MG63 (cell line): ENCODE data around the gene CLDN18. TPM values are rescaled to one million over a fixed set of nuclear protein-coding genes. Genes with fewer than 3 reads are reported as not detected.

Experiments
- DNase-seq: peaks from one replicate; pipeline ENCODE4 v3.0.0-alpha.2; 2020
- H3K27me3 ChIP-seq: fragments of 250-450 bp; sonication (Bioruptor Pico); 2 replicates; pipeline ENCODE4 v1.5.1; 2020; ENCODE audit warnings: mild to moderate bottlenecking, moderate library complexity
- H3K36me3 ChIP-seq: fragments of 250-450 bp; sonication (Bioruptor Pico); 2 replicates; pipeline ENCODE4 v1.5.1; 2020; ENCODE audit warnings: mild to moderate bottlenecking, moderate library complexity
- H3K4me3 ChIP-seq: fragments of 250-450 bp; sonication (Bioruptor Pico); 2 replicates; pipeline ENCODE4 v1.5.1; 2020; ENCODE audit warnings: mild to moderate bottlenecking, moderate library complexity
- H3K9me3 ChIP-seq: fragments of 250-450 bp; sonication (Bioruptor Pico); 2 replicates; pipeline ENCODE4 v1.5.1; 2020; ENCODE audit warnings: mild to moderate bottlenecking, moderate library complexity
- total RNA-seq: library from RNA; depleted of rRNA; stranded (reverse); fragments of >200 nt; shearing (Covaris generic); gene quantifications from 2 replicates; pipeline ENCODE4 v1.2.3, GENCODE V29; 2014; ENCODE audit warnings: low replicate concordance

The CLDN18 gene
- total RNA-seq, 1 experiment from 2014 or later, result not detected

DNA sequence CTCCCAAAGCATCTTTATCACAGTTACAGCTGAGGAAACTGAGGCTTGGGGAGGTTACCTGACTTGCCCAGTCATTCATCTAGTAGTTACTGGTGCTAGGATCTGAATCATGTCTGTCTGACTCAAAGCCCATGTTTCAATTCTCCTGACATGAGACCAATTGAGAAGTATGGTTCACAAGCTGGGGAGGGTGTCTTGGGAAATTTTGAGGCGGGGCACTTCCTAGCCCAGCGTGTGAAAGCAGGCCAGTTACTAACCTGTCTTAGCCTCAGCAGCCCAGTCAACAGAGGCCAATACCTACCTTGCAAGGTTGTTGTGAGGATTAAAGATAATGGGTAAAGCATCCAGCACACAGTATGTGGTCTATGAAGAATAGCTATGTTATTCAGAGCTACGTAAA, 37.0 kb downstream of the CLDN18 start:
- Histone ChIP-seq H3K4me3 (no peak overlapping the region), H3K36me3 (peaks cover 12% of the 10 kb centered on the region), H3K9me3 (no peaks in the 10 kb centered on the region; the same call in 1 of the 2 replicates), H3K27me3 (no peaks in the 10 kb centered on the region)
- no peak for DNase-seq

DNA sequence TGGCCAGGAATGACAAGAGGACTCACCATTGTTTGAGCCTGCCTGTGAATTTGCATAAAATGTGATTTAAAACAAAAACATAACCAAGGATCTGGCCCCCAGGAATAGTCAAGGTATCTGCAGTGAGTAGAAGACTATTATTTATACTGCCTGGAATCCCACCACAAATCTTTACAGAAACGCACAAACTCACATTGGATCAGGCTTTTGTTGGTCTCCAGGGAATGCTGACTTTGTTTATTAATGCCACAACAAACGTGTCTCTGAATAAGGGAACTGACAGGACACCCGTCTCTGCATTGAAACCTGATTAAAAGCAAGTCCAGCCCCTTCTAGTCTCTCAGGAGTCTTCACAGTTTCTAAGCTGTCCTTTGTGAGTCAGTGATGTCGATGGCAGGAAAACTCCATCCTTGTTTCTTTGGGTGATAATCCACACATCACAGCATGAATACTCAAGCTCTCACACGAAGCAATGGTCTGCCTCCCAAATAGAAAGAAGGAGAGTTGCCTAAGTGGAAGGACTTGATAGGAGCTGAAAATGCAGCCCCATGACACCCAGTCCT, 37.7 kb downstream of the CLDN18 start:
- Histone ChIP-seq H3K27me3 (no peaks in the 10 kb centered on the region), H3K4me3 (no peak overlapping the region), H3K36me3 (peaks cover 13% of the 10 kb centered on the region), H3K9me3 (no peaks in the 10 kb centered on the region; the same call in 1 of the 2 replicates)
- DNase-seq, result no peak

DNA sequence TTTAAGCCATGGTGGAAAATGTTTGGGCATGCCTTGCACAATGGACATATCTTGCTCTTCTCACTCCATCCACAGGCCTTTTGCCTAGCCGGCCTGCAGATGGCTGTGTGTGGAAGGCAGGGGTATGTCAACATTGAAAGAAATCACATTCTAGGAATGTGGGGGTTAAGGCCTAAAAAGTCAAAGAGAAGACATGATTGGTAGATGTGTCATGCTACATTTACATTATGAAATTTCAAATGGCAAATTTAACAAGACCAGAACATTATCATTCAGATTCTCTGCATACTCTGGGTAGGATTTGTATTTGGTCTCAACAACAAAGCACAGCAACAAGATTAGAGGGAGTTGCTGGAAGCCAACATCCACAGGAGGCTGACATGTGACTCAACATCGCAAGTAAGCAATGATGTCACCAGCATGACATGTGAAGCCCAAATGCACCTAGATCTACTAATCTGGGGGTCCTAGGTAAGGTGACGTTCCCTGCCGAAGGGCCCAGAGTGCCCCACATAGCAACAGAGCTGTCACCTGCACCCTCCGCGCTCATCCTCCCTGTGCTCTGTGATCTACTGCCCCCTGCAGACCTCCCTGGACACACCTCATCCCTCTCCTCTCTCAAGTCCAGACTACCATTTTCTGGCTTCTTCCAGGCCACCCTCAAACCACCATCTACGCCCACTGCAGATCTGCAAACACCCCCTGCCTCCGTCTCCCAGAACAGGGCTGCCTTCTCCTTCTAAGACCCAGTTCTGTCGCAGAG, 39.4 kb downstream of the CLDN18 start:
- H3K27me3 ChIP-seq, result no peaks in the 10 kb centered on the region
- H3K9me3 ChIP-seq, result no peaks in the 10 kb centered on the region; the same call in 1 of the 2 replicates
- peaks cover 13% of the 10 kb centered on the region for H3K36me3 ChIP-seq
- H3K4me3 ChIP-seq, result no peak overlapping the region
- peak; percentile 39 for DNase-seq

DNA sequence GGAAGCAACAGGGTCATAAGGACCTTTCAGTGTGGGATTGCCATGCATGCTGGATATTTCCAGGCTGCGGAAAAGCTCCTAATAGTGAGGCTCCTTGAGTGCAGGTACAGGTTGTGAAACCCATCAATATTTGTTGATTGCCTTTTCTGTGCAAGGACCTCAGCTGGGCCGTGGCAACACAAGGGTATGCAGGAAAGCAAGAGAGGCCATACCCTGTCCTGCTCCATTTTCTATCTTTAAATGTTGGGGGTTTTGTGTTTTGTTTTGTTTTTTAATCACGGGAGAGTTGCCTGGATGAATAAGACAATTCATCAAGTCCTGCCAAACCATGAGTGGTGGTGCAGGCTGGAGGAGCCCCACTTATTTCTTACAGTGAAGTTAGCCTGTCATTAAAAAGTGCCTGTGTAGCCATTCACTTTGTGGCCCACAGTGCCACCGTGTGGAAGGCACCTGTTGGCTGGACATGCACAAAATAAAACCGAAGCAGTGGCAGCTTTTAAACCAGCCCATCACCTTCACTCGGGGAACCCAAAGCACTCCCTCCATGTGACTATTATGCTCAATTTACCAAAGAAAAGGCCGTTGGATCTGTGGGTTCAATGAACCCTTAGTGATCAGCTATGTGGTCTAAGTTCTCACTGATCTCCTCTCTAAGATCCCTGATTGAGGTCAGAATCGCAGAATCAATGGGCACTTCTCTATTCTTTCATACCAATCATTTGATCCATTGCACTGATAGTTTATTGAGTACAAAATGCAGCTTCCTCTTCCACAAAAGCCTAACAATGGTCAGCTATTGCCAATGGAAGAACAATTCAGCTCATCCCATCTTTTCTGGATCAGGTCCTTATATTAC, 42.2 kb downstream of the CLDN18 start:
- Histone ChIP-seq H3K9me3 (no peaks in the 10 kb centered on the region), H3K4me3 (no peak overlapping the region), H3K36me3 (peaks cover 19% of the 10 kb centered on the region), H3K27me3 (no peaks in the 10 kb centered on the region)
- peak; percentile 45 for DNase-seq

DNA sequence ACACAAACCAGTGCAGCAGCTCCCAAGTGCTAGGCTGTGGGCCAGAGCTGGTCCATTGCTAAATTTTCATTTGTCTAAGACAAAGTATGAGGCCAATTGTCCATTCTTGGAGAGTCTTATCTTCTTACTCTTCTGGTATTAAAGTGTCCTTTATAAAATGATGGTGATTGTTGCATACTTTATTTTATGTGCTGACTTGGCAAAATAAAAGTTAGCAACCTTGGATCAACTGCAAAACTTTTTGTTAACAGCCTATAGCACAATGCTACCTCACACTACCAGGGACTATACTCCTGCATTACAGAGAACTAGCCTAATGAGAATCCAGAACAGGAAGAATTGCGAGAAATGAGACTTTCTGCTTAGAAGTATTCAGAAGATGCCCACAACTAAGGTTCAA, 44.1 kb downstream of the CLDN18 start:
- no peak for DNase-seq
- no peaks in the 10 kb centered on the region for H3K27me3 ChIP-seq

DNA sequence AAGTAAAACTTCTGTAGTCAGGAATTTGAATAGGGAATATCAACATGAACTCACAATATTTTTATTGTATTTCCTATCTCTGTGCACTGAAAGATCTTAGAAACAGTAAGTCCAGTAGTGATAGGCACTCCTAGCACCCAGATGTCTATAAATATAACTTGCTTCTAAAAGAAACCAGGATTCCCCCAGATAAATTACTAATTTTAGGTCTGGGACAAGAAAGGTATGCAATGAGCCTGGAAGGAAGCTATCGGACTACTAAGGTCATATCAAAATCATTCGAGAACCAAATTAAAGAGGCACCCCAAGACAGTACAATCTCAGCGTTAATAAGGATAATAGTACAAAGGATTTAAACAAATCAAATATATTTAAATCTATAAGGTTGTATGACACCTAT, 47.4 kb downstream of the CLDN18 start:
- peaks cover 30% of the 10 kb centered on the region for H3K36me3 ChIP-seq
- no peaks in the 10 kb centered on the region for H3K27me3 ChIP-seq
- no peaks in the 10 kb centered on the region for H3K9me3 ChIP-seq
- DNase-seq, result no peak
- H3K4me3 ChIP-seq, result no peak overlapping the region

More for the DNA sequence above, 44.1 kb downstream of the CLDN18 start:
- H3K9me3 ChIP-seq, result no peaks in the 10 kb centered on the region
- peaks cover 12% of the 10 kb centered on the region for H3K36me3 ChIP-seq
- no peak overlapping the region for H3K4me3 ChIP-seq

DNA sequence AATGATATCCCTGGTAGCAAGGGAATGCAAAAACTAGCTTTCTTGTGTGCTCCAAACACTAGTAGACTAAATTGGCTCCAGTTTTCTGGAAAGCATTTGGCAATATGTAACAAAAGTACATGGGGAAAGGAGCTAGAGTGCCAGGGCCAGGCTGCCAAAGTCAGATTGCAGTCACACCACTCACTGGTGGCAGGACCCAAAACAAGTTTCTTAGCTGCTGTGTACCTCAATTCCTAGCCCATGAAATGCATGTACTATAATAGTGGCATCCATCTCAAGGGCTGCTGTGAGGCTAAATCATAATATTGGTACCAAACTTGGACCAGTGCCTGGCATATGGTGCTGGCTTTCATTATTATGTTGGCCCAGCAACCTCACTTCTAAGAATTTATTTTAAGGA, 49.3 kb downstream of the CLDN18 start:
- Histone ChIP-seq H3K27me3 (no peaks in the 10 kb centered on the region), H3K36me3 (peaks cover 39% of the 10 kb centered on the region), H3K4me3 (no peak overlapping the region), H3K9me3 (no peaks in the 10 kb centered on the region)
- DNase-seq, result no peak

DNA sequence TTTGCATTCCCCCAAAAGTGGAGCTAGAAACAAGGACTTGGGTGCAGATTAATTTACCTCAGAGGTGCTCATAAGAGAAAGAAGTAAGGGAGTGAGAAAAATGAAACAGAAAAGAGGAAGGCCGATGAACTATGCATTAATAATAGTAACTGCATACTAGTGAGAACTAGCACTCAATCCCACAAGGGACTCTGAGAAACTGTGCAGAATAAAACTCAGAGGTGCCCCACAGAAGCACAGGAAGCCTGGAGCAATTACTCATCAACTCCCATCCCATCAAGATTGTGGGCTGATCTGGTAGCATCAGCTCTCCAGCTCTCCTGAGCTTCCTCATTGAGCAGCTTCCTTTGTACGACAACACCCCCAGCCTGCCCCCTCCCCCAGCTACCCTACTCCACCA, 50.8 kb downstream of the CLDN18 start:
- H3K9me3 ChIP-seq, result no peaks in the 10 kb centered on the region
- H3K27me3 ChIP-seq, result no peaks in the 10 kb centered on the region
- DNase-seq, result no peak
- H3K4me3 ChIP-seq, result no peak overlapping the region
- peaks cover 47% of the 10 kb centered on the region for H3K36me3 ChIP-seq

DNA sequence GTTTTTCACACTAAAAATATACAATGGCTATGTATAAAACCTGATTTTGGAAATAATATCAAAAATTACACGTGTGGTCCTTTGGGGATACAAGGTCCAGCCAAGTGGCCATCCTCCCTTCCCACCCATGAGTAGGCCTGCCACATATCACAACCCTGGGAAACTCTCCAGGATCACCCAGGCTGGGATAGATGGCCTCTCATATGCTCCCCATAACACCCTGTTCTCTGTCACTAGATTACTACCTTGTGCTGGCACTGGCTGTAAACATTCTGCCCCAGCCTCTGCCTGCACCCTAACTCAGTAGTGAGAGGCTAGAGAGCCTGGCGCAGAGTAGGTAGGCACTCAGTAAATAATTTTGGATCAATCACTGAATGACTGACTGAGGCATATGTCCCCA, 52.1 kb downstream of the CLDN18 start:
- peaks cover 59% of the 10 kb centered on the region for H3K36me3 ChIP-seq

DNA sequence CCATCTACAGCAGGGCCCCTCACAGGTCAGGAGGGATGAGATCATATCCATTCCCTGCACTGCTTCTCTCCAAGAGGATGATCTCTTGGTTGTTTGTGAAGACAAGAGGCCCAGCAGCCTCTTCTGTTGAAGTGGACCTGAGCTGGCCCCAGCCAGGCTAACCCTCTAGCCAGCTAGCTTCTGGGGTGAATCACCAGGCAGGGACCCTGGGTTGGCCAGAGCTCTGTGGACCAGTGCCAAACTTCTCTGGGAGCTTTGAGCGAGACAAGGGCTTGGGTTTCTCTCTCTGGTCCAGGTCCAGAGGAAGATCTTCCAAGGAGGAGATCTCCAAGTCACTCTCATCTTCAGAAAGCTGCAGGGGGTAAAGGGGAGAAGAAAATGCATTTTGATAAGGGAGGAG, 52.7 kb downstream of the CLDN18 start:
- peak; percentile 87 for DNase-seq
- peaks cover 65% of the 10 kb centered on the region for H3K36me3 ChIP-seq
- no peaks in the 10 kb centered on the region for H3K9me3 ChIP-seq
- H3K4me3 ChIP-seq, result no peak overlapping the region
- H3K27me3 ChIP-seq, result no peaks in the 10 kb centered on the region

More for the DNA sequence above, 52.1 kb downstream of the CLDN18 start:
- Histone ChIP-seq H3K4me3 (no peak overlapping the region), H3K9me3 (no peaks in the 10 kb centered on the region), H3K27me3 (no peaks in the 10 kb centered on the region)
- DNase-seq, result no peak

DNA sequence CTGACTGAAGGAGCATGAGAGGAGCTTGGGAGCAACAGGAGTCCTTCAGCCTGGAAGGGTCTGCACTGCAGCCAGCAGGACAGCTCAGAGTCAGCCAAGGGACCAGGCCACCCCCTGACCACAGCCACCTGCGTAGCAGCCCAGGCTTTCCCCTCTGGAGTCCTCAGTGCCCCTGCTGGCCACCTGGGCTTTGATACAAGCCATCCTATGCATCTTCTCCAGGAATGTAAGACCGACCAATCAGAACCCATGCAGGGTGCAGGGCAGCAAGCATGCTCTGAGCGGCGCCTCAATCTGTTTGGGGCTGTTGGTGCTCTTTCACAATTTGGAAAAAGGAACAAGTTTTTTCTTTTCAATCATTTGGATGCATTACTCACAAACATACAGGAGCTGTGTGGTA, 53.5 kb downstream of the CLDN18 start:
- no peak for DNase-seq
- no peaks in the 10 kb centered on the region for H3K27me3 ChIP-seq
- H3K36me3 ChIP-seq, result peaks cover 73% of the 10 kb centered on the region
- H3K9me3 ChIP-seq, result no peaks in the 10 kb centered on the region
- H3K4me3 ChIP-seq, result no peak overlapping the region

DNA sequence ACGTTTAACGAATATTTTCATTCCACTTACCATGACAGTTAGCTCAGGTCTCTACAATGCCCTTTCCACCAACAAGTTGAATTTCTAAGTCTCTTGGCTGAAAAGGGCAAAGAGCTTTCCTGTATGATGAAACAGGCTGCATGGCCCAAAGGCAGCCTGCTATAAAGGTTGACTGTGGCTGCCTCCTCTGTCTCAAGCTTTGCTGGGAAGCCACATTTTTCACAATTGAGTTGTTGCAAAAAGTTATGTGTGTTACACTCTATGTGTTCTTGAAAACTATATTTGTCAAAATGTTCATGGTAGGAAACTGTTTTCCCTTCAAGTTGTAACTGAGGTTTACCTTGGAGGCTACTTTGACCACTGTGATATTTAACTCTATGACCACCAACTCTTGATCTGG, 56.0 kb downstream of the CLDN18 start:
- H3K9me3 ChIP-seq, result no peaks in the 10 kb centered on the region
- H3K36me3 ChIP-seq, result peaks cover 78% of the 10 kb centered on the region
- no peak for DNase-seq
- no peaks in the 10 kb centered on the region for H3K27me3 ChIP-seq
- no peak overlapping the region for H3K4me3 ChIP-seq

DNA sequence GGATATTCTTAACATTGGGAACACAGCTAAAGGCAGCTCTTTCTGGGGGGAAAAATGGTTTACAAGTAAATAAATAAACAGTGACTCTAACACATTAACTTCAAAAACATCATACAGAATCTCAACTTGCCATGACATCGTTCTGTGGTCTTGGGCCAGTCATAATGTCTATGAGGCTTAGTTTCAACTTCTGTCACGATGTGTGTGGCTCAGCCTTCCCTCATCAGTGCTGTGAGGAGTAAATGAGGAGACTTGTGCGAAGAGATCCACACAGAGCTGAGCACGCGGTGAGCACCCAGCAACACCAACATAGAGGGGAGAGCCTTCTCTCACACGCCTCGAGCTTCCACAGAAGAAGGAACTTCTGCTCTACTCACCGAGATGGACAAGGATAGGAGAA, 56.4 kb downstream of the CLDN18 start:
- Histone ChIP-seq H3K9me3 (no peaks in the 10 kb centered on the region), H3K27me3 (no peaks in the 10 kb centered on the region), H3K36me3 (peaks cover 78% of the 10 kb centered on the region), H3K4me3 (no peak overlapping the region)
- DNase-seq, result no peak

DNA sequence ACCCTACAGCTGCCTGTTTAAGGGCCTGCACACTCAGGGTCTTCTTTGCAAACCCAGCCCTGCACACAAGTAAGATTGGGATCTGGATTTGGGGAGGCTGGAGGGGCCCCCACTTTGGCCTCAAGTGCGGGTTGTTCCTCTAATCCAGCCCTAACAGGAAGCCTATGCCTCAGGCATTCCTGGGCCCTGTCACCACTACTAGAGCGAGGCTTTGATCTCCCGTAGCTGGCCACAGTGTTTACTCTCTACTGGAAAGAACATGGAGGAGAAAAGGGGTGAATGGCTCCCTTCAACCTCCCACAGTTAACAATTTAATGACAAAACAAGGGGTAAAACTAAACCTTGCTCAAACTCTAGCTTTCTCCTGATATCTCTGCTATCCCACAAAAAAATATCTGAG, 57.0 kb downstream of the CLDN18 start:
- Histone ChIP-seq H3K9me3 (no peaks in the 10 kb centered on the region), H3K27me3 (no peaks in the 10 kb centered on the region), H3K4me3 (no peak overlapping the region), H3K36me3 (peaks cover 78% of the 10 kb centered on the region)
- no peak for DNase-seq

DNA sequence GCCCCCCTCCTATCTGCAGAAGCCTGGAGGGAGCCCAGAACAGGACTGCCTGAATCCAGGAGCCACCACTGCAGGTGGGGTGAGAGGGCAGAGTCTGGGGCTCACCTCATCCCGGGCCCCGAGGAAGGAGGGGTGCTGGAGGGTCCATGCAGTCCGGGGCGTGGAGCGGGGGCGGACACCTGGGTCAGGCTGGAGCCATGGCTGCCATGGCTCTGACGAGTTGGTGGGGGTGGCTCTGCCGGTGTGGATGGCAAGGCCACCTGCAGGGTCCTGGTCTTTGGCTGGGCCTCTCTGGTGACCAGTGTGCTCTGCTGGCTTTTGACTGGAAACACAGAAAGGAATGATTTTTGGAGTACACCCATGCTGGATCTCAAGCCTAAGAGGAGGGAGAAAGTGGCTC, 58.1 kb downstream of the CLDN18 start:
- Histone ChIP-seq H3K36me3 (peaks cover 81% of the 10 kb centered on the region), H3K27me3 (no peaks in the 10 kb centered on the region), H3K4me3 (no peak overlapping the region), H3K9me3 (no peaks in the 10 kb centered on the region)
- DNase-seq, result no peak

DNA sequence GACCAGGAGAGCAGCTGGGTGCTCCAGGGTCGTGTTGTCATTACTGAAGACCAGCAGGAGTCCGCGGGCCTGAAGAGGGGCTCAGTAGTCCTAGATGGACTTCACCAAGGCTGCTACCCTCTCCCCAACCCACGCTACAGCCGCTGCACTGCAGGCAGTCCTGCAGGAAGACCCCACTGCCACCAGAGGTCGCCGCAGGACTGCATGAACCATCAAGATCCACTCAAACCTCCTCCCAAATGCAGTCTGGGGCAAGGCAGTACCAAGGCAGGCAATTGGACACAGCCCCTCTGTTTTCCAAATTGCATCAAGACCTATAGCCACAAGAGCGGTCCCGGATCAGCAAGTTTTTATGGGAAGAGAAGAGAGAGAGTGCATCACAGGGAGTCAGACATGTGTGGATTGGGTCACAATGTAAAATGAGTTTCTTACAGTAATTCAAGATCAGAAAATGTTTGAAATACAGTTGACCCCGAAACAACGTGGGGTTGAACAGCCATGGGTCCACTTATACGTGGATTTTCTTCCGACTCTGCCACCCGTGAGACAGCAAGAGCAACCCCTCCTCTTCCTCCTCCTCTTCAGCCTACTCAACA, 58.7 kb downstream of the CLDN18 start:
- Histone ChIP-seq H3K36me3 (peaks cover 83% of the 10 kb centered on the region), H3K9me3 (no peaks in the 10 kb centered on the region), H3K27me3 (no peaks in the 10 kb centered on the region), H3K4me3 (no peak overlapping the region)
- DNase-seq, result peak; percentile 66

DNA sequence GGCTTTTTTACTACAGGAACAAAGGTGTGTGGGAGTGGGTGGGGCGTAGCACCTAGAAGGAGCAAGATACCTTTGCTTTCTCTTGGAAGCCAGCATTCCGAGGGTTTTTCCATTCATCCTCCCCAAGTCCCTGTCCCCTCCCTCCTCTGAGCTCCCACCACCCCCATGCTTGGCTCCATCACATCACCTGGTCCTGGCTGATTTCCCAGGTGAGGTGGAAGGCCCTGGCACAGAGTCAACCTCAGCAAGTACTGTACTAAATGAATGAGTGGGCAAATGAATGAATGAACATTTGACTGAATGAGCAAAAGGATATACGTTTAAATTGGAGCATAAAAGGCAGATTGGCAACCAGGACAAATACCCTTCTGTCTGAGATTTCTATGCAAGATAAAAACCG, 60.0 kb downstream of the CLDN18 start:
- no peak for DNase-seq
- H3K27me3 ChIP-seq, result no peaks in the 10 kb centered on the region
- H3K36me3 ChIP-seq, result peaks cover 82% of the 10 kb centered on the region
- no peak overlapping the region for H3K4me3 ChIP-seq
- H3K9me3 ChIP-seq, result no peaks in the 10 kb centered on the region
